GM18861 (cell line): Measurements from ENCODE around the gene PCDHGB1.
"Not testable (repeated sequence)": the region's sequence is repeated elsewhere in the genome, so short reads cannot be mapped to it uniquely, and the experiment has no call there.

ENCODE experiments used
- ATAC-seq: cut with Tn5 transposase; IDR thresholded peaks from one replicate; pipeline ENCODE4 v1.9.1; 2021; ENCODE audit not compliant: unreplicated experiment

The PCDHGB1 gene

DNA sequence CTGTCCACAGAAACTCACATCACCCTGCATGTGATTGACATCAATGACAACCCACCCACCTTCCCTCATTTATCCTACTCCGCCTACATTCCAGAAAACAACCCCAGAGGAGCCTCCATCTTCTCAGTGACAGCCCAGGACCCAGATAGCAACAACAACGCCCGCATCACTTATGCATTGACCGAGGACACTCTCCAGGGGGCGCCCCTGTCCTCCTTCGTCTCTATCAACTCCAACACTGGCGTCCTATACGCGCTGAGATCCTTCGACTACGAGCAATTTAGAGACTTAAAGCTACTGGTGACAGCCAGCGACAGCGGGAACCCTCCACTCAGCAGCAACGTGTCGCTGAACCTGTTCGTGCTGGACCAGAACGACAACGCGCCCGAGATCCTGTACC, 4.6 kb upstream of the PCDHGB1 start:
- no peak for ATAC-seq

DNA sequence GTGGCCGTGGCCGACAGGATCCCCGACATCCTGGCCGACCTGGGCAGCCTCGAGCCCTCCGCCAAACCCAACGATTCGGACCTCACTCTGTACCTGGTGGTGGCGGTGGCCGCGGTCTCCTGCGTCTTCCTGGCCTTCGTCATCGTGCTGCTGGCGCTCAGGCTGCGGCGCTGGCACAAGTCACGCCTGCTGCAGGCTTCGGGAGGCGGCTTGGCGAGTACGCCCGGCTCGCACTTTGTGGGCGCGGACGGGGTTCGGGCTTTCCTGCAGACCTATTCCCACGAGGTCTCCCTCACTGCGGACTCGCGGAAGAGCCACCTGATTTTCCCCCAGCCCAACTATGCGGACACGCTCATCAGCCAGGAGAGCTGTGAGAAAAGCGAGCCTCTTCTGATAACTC, 3.9 kb upstream of the PCDHGB1 start:
- not testable (repeated sequence) for ATAC-seq

DNA sequence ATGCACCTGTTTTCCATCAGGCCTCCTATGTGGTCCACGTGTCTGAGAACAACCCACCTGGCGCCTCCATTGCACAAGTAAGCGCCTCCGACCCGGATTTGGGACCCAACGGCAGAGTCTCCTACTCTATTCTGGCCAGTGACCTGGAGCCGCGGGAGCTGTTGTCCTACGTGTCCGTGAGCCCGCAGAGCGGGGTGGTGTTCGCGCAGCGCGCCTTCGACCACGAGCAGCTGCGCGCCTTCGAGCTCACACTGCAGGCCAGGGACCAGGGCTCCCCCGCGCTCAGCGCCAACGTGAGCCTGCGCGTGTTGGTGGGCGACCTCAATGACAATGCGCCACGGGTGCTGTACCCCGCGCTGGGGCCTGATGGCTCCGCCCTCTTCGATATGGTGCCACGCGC, 1.7 kb downstream of the PCDHGB1 start:
- no peak for ATAC-seq

DNA sequence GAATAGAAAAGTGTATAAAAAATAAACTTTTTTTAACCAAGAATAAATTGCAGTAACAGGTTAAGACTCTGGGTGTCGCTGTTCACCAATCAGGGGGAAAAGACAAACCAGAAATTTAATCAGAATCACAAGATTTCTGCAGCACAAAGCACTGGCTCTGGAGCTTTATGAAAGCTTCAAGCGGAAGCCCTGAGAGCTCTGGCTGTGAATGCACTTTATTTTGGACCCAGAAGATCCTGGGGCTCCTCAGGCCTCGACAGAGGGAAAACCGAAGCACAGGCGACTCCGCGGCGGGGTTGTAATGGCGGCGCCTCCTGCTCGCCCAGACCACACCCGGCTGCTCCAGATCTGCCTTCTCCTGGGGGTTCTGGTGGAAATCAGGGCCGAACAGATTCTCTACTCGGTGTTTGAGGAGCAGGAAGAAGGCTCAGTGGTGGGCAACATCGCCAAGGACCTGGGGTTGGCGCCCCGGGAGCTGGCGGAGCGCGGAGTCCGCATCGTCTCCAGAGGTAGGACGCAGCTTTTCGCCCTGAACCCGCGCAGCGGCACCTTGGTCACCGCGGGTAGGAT, 5.1 kb downstream of the PCDHGB1 start, which contains the start of gene PCDHGA4:
Gene PCDHGA4, plus strand, starts transcription at position 122 of the 570 bp plus-strand sequence. Its CDS starts 87 bp downstream, at position 209.
- no peak for ATAC-seq

DNA sequence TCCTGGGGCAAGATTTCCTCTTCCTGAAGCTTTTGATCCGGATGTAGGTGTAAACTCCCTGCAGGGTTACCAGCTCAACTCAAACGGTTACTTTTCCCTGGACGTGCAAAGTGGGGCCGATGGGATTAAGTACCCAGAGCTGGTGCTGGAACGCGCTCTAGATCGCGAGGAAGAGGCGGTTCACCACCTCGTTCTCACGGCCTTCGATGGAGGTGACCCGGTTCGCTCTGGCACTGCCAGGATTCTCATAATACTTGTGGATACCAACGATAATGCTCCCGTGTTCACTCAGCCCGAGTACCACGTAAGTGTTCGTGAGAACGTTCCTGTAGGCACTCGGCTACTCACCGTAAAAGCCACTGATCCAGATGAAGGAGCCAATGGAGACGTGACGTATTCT, 5.7 kb downstream of the PCDHGB1 start:
- no peak for ATAC-seq

DNA sequence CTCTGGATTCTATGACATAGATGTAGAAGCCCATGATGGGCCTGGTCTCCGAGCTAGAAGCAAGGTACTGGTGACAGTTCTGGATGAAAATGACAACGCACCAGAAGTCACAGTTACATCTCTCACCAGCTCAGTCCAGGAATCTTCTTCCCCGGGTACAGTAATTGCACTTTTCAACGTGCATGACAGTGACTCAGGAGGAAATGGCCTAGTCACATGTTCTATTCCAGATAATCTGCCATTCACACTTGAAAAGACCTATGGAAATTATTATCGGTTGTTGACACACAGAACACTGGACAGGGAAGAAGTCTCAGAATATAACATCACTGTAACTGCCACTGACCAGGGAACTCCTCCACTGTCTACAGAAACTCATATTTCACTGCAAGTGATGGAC, 6.2 kb downstream of the PCDHGB1 start:
- ATAC-seq: no peak

DNA sequence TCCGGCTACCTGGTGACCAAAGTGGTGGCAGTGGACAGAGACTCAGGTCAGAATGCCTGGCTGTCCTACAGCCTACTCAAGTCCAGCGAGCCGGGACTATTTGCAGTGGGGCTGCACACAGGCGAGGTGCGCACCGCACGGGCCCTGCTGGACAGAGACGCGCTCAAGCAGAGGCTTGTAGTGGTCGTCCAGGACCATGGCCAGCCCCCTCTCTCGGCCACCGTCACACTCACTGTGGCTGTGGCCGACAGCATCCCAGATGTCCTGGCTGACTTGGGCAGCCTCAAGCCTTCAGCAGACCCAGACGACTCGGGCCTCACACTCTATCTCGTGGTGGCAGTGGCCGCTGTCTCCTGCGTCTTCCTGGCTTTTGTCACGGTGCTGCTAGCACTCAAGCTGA, 7.1 kb downstream of the PCDHGB1 start:
- ATAC-seq: no peak

DNA sequence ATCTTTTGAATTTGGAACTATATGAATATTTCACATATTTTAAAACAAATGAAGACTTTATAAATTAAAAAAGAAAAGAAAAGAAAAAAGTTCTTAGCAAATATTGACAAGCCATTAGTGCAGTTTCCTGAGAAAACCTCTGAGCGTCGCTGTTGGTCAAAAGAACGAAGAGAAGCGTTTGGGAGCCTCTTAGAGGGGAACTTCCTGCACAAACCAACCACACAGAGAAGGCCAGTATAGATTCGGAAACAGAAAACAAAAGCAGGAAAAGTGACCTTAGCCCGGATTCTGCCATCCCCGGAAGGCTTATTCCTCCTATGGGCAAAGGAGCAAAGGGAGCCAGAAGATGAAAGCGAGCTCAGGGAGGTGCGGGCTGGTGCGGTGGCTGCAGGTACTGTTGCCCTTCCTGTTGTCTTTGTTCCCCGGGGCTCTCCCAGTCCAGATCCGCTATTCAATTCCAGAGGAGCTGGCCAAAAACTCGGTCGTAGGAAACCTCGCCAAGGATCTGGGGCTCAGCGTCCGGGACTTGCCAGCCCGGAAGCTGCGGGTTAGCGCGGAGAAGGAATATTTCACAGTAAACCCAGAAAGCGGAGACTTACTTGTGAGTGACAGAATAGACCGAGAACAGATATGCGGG, 10.0 kb downstream of the PCDHGB1 start, which contains the start of gene PCDHGB2:
Gene PCDHGB2, plus strand, starts transcription at position 205 of the 637 bp plus-strand sequence. Its CDS starts 142 bp downstream, at position 347.
- no peak for ATAC-seq

DNA sequence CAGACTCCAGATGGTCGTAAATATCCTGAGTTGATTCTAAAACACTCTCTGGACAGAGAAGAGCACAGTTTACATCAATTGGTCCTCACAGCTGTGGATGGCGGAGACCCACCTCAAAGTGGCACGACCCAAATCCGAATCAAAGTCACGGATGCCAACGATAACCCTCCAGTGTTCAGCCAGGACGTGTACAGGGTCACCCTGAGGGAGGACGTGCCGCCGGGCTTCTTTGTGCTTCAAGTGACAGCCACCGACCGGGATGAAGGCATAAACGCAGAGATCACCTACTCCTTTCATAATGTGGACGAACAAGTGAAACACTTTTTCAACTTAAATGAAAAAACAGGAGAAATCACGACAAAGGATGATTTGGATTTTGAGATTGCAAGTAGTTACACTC, 10.8 kb downstream of the PCDHGB1 start:
- no peak for ATAC-seq

DNA sequence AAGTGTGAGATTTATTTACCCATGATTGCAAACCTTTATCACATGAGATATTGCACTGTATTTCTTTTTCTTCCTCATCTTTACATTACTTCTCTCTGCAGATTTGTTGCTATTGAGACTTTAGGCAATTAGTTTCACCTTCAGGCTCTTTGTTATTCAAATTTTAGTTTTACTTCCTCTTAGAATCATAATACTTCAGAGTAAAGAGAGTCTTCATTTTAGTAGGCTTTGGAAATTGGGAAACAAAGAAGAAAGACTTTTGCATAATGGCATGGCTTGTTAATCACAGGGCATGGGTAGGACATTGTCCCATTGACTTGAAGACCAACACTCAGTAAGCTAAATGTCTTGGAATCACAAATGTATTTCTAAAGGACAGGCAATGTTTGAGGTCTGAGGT, 12.8 kb downstream of the PCDHGB1 start:
- ATAC-seq: no peak

DNA sequence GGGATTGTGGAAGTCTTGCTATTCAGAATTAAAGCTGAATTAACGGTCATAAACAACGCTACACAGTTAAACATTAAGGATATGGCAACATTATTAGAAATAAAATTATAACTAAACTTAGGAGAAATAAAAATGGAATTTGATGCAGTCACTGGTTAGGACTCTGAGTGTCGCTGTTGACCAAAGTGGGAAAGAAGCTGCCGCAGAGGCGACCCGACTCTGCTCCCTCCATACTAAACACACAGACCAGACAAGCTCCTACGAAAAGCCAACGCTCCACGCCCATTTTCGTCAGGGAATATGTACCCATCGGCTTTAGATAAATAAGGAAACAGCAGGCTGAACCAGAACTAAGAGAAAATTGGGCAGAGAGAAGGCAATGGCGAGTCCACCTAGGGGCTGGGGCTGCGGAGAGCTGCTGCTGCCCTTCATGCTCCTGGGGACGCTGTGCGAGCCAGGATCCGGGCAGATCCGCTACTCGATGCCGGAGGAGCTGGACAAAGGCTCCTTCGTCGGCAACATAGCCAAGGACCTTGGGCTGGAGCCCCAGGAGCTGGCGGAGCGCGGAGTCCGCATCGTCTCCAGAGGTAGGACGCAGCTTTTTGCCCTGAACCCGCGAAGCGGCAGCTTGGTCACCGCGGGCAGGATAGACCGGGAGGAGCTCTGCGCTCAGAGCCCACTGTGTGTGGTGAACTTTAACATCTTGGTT, 14.2 kb downstream of the PCDHGB1 start, which contains the start of gene PCDHGA5:
Gene PCDHGA5, plus strand, starts transcription at position 211 of the 709 bp plus-strand sequence. Its CDS starts 169 bp downstream, at position 380.
- ATAC-seq: no peak

DNA sequence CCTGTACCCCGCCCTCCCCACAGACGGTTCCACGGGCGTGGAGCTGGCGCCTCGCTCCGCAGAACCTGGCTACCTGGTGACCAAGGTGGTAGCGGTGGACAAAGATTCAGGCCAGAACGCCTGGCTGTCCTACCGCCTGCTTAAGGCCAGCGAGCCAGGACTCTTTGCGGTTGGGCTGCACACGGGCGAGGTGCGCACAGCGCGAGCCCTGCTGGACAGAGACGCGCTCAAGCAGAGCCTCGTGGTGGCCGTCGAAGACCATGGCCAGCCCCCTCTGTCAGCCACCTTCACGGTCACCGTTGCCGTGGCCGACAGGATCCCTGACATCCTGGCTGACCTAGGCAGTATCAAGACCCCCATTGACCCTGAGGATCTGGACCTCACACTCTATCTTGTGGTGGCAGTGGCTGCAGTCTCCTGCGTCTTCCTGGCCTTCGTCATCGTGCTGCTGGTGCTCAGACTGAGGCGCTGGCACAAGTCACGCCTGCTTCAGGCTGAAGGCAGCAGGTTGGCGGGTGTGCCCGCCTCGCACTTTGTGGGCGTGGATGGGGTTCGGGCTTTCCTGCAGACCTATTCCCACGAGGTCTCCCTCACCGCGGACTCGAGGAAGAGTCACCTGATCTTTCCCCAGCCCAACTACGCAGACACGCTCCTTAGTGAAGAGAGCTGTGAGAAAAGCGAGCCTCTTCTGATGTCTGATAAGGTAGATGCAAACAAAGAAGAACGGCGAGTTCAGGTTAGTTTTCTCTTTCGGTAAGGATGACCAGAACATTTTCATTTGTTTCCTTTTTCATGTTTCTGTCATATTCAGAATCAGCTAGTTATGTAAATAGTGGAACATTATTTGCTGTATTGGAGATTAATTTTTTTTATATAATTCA, 16.4 kb downstream of the PCDHGB1 start:
- no peak for ATAC-seq

DNA sequence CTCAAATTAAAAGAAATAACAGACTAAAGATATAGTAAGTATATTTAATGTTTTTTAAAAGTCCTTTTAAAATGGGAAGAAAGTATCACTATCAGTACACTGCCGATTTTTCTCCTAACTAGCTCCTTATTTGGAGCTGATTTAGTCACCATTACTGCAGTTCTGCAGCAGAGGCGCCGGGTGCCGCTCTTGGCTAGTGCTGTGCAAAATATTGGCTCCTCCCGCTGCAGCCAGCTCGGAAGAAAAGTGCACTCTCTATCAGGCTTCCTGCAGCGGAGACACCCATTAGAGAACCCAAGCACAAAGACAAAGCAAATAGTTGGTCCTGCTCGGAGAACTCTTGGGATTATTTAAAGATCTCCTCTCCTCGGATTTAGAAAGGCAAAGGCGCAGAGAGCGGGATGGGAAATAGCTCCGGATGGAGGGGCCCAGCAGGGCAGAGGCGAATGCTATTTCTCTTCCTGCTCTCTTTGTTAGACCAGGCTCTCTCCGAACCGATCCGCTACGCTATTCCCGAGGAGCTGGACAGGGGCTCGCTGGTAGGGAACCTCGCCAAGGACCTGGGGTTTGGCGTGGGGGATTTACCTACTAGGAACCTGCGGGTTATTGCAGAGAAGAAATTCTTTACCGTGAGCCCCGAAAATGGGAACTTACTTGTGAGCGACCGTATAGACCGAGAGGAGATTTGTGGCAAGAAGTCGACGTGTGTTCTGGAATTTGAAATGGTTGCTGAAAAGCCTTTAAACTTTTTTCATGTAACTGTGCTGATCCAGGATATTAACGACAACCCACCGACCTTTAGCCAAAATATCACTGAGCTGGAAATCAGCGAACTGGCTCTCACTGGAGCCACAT, 20.3 kb downstream of the PCDHGB1 start, which contains the start of gene PCDHGB3:
Gene PCDHGB3, plus strand, starts transcription at position 249 of the 855 bp plus-strand sequence. Its CDS starts 153 bp downstream, at position 402.
- peak; percentile 92 for ATAC-seq

DNA sequence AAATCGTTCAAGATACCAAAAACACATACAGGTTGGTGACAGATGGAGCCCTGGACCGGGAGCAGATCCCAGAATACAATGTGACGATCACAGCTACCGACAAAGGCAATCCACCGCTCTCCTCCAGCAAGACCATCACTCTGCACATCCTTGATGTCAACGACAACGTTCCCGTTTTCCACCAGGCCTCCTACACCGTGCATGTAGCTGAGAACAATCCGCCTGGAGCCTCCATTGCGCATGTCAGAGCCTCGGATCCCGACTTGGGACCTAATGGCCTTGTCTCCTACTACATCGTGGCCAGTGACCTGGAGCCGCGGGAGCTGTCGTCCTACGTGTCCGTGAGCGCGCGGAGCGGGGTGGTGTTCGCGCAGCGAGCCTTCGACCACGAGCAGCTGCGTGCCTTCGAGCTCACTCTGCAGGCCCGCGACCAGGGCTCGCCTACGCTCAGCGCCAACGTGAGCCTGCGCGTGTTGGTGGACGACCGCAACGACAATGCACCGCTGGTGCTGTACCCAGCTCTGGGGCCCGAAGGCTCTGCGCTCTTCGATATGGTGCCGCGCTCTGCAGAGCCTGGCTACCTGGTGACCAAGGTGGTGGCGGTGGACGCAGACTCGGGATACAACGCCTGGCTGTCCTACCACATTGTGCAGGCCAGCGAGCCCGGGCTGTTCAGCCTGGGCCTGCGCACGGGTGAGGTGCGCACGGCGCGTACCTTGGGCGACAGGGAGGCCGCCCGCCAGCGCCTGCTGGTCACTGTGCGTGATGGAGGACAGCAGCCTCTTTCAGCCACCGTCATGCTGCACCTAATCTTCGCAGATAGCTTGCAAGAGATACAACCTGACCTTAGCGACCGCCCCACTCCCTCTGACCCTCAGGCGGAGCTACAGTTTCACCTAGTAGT, 21.9 kb downstream of the PCDHGB1 start:
- no peak for ATAC-seq

DNA sequence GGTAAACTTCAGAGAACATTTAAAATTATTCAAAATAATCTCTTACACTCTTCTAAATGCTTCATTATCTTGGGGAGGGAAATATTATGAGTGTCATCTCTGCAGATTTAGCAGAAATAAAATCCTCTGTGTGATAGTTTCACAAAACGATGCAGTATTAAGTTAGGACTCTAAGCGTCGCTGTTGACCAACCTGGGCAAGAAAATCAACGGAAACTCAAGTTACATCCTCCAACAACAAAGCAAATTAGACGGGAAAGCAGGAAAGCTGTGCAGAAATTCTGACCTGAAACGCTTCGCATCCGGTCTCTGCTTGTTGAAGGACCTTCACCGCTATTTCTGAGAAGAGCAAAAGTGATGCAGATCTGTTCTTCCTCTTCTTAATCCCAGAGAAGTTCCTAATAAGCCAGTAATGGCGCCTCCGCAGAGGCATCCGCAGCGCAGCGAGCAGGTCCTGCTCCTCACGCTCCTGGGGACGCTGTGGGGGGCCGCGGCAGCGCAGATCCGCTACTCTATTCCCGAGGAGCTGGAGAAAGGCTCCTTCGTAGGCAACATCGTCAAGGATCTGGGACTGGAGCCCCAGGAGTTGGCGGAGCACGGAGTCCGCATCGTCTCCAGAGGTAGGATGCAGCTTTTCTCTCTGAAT, 23.9 kb downstream of the PCDHGB1 start, which contains the start of gene PCDHGA6:
Gene PCDHGA6, plus strand, starts transcription at position 219 of the 645 bp plus-strand sequence. Its CDS starts 193 bp downstream, at position 412.
- ATAC-seq: no peak

DNA sequence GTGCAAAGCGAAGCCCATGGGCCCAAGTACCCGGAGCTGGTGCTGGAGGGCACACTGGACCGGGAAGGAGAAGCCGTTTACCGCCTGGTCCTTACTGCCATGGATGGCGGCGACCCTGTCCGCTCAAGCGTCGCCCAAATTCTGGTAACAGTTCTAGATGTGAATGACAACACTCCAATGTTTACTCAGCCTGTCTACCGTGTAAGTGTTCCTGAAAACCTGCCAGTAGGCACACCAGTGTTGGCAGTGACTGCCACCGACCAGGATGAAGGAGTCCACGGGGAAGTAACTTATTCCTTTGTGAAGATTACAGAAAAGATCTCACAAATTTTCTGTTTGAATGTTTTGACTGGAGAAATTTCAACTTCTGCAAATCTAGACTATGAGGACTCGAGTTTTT, 24.7 kb downstream of the PCDHGB1 start:
- ATAC-seq: no peak

DNA sequence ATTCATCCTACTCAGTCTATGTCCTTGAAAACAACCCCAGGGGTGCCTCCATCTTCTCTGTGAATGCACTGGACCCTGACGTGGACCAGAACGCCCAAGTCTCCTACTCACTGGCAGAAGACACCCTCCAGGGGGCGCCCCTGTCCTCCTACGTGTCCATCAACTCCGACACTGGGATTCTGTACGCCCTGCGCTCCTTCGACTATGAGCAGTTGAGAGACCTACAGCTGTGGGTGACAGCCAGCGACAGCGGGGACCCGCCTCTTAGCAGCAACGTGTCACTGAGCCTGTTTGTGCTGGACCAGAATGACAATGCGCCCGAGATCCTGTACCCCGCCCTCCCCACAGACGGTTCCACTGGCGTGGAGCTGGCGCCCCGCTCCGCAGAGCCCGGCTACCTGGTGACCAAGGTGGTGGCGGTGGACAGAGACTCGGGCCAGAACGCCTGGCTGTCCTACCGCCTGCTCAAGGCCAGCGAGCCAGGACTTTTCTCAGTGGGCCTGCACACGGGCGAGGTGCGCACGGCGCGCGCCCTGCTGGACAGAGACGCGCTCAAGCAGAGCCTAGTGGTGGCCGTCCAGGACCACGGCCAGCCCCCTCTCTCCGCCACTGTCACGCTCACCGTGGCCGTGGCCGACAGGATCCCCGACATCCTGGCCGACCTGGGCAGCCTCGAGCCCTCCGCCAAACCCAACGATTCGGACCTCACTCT, 25.7 kb downstream of the PCDHGB1 start:
- not testable (repeated sequence) for ATAC-seq
